MCF 10A (cell line): ENCODE data around the gene CACNA2D3. TPM values are rescaled to one million over a fixed set of nuclear protein-coding genes. Genes with fewer than 3 reads are reported as not detected.

Source experiments
- BruUV-seq: library from RNA; stranded (reverse); fragments of 400-500 nt; replicated peaks from 2 replicates; lab custom pipeline; 2021; lab: Mats Ljungman, UMichigan
- CTCF ChIA-PET: fragments of 300-600 bp; sonication (Branson Sonifier 250); formaldehyde crosslinking; extraction: SDS; loops from one replicate; lab custom pipeline; 2021; ENCODE audit warnings: antibody characterized with exemption, inconsistent platforms; lab: Yijun Ruan, JAX
- POLR2A ChIA-PET: fragments of 300-600, 350-650 bp; sonication (Branson Sonifier 250); formaldehyde crosslinking; extraction: SDS; loops from one replicate; lab custom pipeline; 2020; ENCODE audit warnings: antibody characterized with exemption, inconsistent platforms; lab: Yijun Ruan, JAX
- DNase-seq: peaks from one replicate; pipeline ENCODE4 v3.0.0-alpha.2; 2018; ENCODE audit not compliant: unreplicated experiment
- H3K27ac Mint-ChIP-seq: one replicate; pipeline ENCODE4 v1.8.0; 2022; ENCODE audit warnings: mild to moderate bottlenecking, low read depth, mixed read lengths; ENCODE audit not compliant: unreplicated experiment
- H3K27me3 Mint-ChIP-seq: one replicate; pipeline ENCODE4 v1.8.0; 2022; ENCODE audit warnings: mixed read lengths; ENCODE audit not compliant: insufficient read depth, unreplicated experiment
- H3K36me3 Mint-ChIP-seq: one replicate; pipeline ENCODE4 v1.8.0; 2022; ENCODE audit warnings: mild to moderate bottlenecking, moderate library complexity, mixed read lengths; ENCODE audit not compliant: insufficient read depth, unreplicated experiment
- H3K4me1 Mint-ChIP-seq: one replicate; pipeline ENCODE4 v1.8.0; 2022; ENCODE audit warnings: mixed read lengths; ENCODE audit not compliant: insufficient read depth, unreplicated experiment
- H3K4me3 Mint-ChIP-seq: one replicate; pipeline ENCODE4 v1.8.0; 2022; ENCODE audit warnings: mild to moderate bottlenecking, moderate library complexity, mixed read lengths; ENCODE audit not compliant: unreplicated experiment
- H3K9me3 Mint-ChIP-seq: one replicate; pipeline ENCODE4 v1.8.0; 2022; ENCODE audit warnings: mixed read lengths; ENCODE audit not compliant: unreplicated experiment
- CTCF ChIP-seq: fragments of 200-600 bp; IDR thresholded peaks from one replicate; pipeline ENCODE4 v1.8.0; 2022; ENCODE audit warnings: antibody characterized with exemption, mild to moderate bottlenecking; ENCODE audit not compliant: unreplicated experiment
- intact Hi-C: fragments of 100-400 bp; cut with micrococcal nuclease; formaldehyde crosslinking; loops from 2 replicates; pipeline ENCODE4 v1.14.1; 2022
- total RNA-seq: library from RNA; stranded (reverse); gene quantifications from 2 replicates; pipeline ENCODE4 v1.2.3, GENCODE V29; 2022

CACNA2D3 gene
- total RNA-seq, 1 experiment from 2014 or later = 2.3 TPM

- Mint-ChIP-seq H3K4me3 (no peak overlapping the region), H3K36me3 (no peaks in the 10 kb centered on the region), H3K27me3 (no peaks in the 10 kb centered on the region), H3K4me1 (no peaks in the 10 kb centered on the region), H3K9me3 (no peaks in the 10 kb centered on the region), H3K27ac (no peak overlapping the region)
- ChIA-PET CTCF (no interaction called here), POLR2A (no interaction called here)
- no TSS peak for BruUV-seq
- intact Hi-C loops = no loop called here
- TF ChIP-seq CTCF = no peak
- no peak for DNase-seq
These were observed 450.0 kb downstream of the CACNA2D3 start for GRCh38 chr3:54572197-54572895.

GRCh38 chr3:54573858-54574257, 451.5 kb downstream of the CACNA2D3 start:
- intact Hi-C loops = no loop called here

GRCh38 chr3:54574906-54575617, 452.7 kb downstream of the CACNA2D3 start:
- no peaks in the 10 kb centered on the region for H3K36me3 Mint-ChIP-seq
- intact Hi-C loops = no loop called here
- H3K27me3 Mint-ChIP-seq = no peaks in the 10 kb centered on the region
- TF ChIP-seq CTCF = no peak
- CTCF ChIA-PET = no interaction called here
- no peak for DNase-seq
- no peaks in the 10 kb centered on the region for H3K4me1 Mint-ChIP-seq
- POLR2A ChIA-PET = no interaction called here
- no peaks in the 10 kb centered on the region for H3K9me3 Mint-ChIP-seq
- BruUV-seq = no TSS peak
- H3K4me3 Mint-ChIP-seq = no peak overlapping the region
- H3K27ac Mint-ChIP-seq = no peak overlapping the region

More at GRCh38 chr3:54573858-54574257, 451.5 kb downstream of the CACNA2D3 start:
- H3K36me3 Mint-ChIP-seq = no peaks in the 10 kb centered on the region
- no peak overlapping the region for H3K27ac Mint-ChIP-seq
- no peaks in the 10 kb centered on the region for H3K9me3 Mint-ChIP-seq
- BruUV-seq = no TSS peak
- H3K4me1 Mint-ChIP-seq = no peaks in the 10 kb centered on the region
- H3K27me3 Mint-ChIP-seq = no peaks in the 10 kb centered on the region
- DNase-seq = no peak
- no peak overlapping the region for H3K4me3 Mint-ChIP-seq
- CTCF ChIA-PET = no interaction called here
- TF ChIP-seq CTCF = no peak
- POLR2A ChIA-PET = no interaction called here

- H3K27ac Mint-ChIP-seq = no peak overlapping the region
- H3K36me3 Mint-ChIP-seq = no peaks in the 10 kb centered on the region
- no peak overlapping the region for H3K4me3 Mint-ChIP-seq
- H3K9me3 Mint-ChIP-seq = no peaks in the 10 kb centered on the region
- no TSS peak for BruUV-seq
- ChIA-PET POLR2A (no interaction called here), CTCF (no interaction called here)
- no peak for TF ChIP-seq CTCF
- no peak for DNase-seq
- H3K27me3 Mint-ChIP-seq = no peaks in the 10 kb centered on the region
- intact Hi-C loops = no loop called here
- no peaks in the 10 kb centered on the region for H3K4me1 Mint-ChIP-seq
These were observed 453.2 kb downstream of the CACNA2D3 start for GRCh38 chr3:54575618-54575960.
